ENCODE data around the gene PAQR3.

The PAQR3 gene

GRCh38 chr4:78938868-78939666 lies at the start of gene PAQR3:
Gene PAQR3 (minus strand): TSS chr4:78939438. CDS start chr4:78939224, 214 bp downstream.
- peak; percentile 73 for DNase-seq (ENCODE audit: low read depth)

- no peak for DNase-seq (ENCODE audit: low read depth)
Observed at GRCh38 chr4:78987683-78988082, 48.4 kb upstream of the PAQR3 start.

- no peak for DNase-seq (ENCODE audit: low read depth)
Observed at GRCh38 chr4:78984593-78984992, 45.4 kb upstream of the PAQR3 start.

GRCh38 chr4:78975865-78976264 lies 36.6 kb upstream of the PAQR3 start:
- no peak for DNase-seq (ENCODE audit: low read depth)

GRCh38 chr4:78971776-78972175 lies 32.5 kb upstream of the PAQR3 start:
- no peak for DNase-seq (ENCODE audit: low read depth)

- no peak for DNase-seq (ENCODE audit: low read depth)
Observed at GRCh38 chr4:78971326-78971725, 32.1 kb upstream of the PAQR3 start.

- DNase-seq (ENCODE audit: low read depth): no peak
Observed at GRCh38 chr4:78962597-78963115, 23.4 kb upstream of the PAQR3 start.

GRCh38 chr4:78960926-78961325 lies 21.7 kb upstream of the PAQR3 start:
- DNase-seq (ENCODE audit: low read depth): no peak

GRCh38 chr4:78956975-78957374 lies 17.7 kb upstream of the PAQR3 start:
- DNase-seq (ENCODE audit: low read depth): no peak

GRCh38 chr4:78953769-78954666 lies 14.8 kb upstream of the PAQR3 start:
- no peak for DNase-seq (ENCODE audit: low read depth)

- DNase-seq (ENCODE audit: low read depth): no peak
Observed at GRCh38 chr4:78953231-78953630, 14.0 kb upstream of the PAQR3 start.

GRCh38 chr4:78951862-78952472 lies 12.7 kb upstream of the PAQR3 start:
- DNase-seq (ENCODE audit: low read depth): no peak

GRCh38 chr4:78949735-78950134 lies 10.5 kb upstream of the PAQR3 start:
- no peak for DNase-seq (ENCODE audit: low read depth)

- DNase-seq (ENCODE audit: low read depth): no peak
Observed at GRCh38 chr4:78945651-78946179, 6.5 kb upstream of the PAQR3 start.

- DNase-seq (ENCODE audit: low read depth): no peak
Observed at GRCh38 chr4:78944381-78944780, 5.1 kb upstream of the PAQR3 start.

- no peak for DNase-seq (ENCODE audit: low read depth)
Observed at GRCh38 chr4:78940752-78941151, 1.5 kb upstream of the PAQR3 start.

- no peak for DNase-seq (ENCODE audit: low read depth)
Observed at GRCh38 chr4:78939667-78940008, 400 bp upstream of the PAQR3 start.

GRCh38 chr4:78938474-78938867 lies 767 bp downstream of the PAQR3 start:
- DNase-seq (ENCODE audit: low read depth): no peak

GRCh38 chr4:78937837-78938236 lies 1.4 kb downstream of the PAQR3 start:
- no peak for DNase-seq (ENCODE audit: low read depth)

GRCh38 chr4:78936989-78937388 lies 2.2 kb downstream of the PAQR3 start:
- no peak for DNase-seq (ENCODE audit: low read depth)

GRCh38 chr4:78930016-78930629 lies 9.1 kb downstream of the PAQR3 start:
- DNase-seq (ENCODE audit: low read depth): no peak

- DNase-seq (ENCODE audit: low read depth): no peak
Observed at GRCh38 chr4:78928835-78929234, 10.4 kb downstream of the PAQR3 start.
